ES-I3 (cell line): Measurements from ENCODE around the gene MORC4.
"Not testable (repeated sequence)": the region's sequence is repeated elsewhere in the genome, so short reads cannot be mapped to it uniquely, and the experiment has no call there.

Experiments used
- H3K36me3 ChIP-seq: 2 replicates; pipeline ENCODE4 v1.6.1; 2013; ENCODE audit warnings: mild to moderate bottlenecking, low read length, control low read depth, moderate library complexity; ENCODE audit not compliant: insufficient read depth
- H3K4me1 ChIP-seq: 2 replicates; pipeline ENCODE4 v1.6.1; 2013; ENCODE audit warnings: mild to moderate bottlenecking, control low read depth, low read length; ENCODE audit not compliant: insufficient read depth
- H3K9ac ChIP-seq: 2 replicates; pipeline ENCODE4 v1.6.1; 2013; ENCODE audit warnings: low read depth, mild to moderate bottlenecking, low read length, moderate library complexity
- H3K9me3 ChIP-seq: 2 replicates; pipeline ENCODE4 v1.6.1; 2013; ENCODE audit warnings: mild to moderate bottlenecking, low read length, moderate library complexity; ENCODE audit not compliant: control insufficient read depth, insufficient read depth

The MORC4 gene

GRCh38 chrX:106966547-106966946, 33.5 kb downstream of the MORC4 start:
- H3K9ac ChIP-seq = peak overlapping the region; percentile 33; the same call in 1 of the 2 replicates
- H3K36me3 ChIP-seq, H3K4me1 ChIP-seq, H3K9me3 ChIP-seq: not testable (repeated sequence)

GRCh38 chrX:106964290-106964689, 35.7 kb downstream of the MORC4 start:
- H3K9ac ChIP-seq = no peak overlapping the region
- no peaks in the 10 kb centered on the region for H3K36me3 ChIP-seq
- H3K9me3 ChIP-seq = no peaks in the 10 kb centered on the region
- H3K4me1 ChIP-seq = peaks cover 6% of the 10 kb centered on the region

DNA sequence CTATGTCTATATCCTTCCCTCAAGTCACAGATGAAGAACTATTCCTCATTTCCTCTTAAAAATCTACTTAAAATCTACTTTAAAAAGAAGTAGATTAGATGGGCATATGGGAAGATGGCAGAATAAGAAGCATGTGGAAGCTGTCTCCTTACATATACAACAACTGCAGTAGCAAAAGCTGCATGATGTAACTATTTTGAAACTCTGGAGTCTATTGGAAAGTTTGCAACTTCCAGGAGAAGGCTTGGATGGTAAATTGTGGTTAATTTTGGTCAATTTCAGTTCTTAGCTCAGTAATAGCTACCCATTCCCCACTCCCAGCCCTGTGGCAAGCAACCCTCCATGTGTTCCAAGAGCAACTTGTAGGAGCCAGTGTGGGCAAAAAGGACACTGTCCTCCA, 36.9 kb downstream of the MORC4 start:
- Histone ChIP-seq H3K36me3 (no peaks in the 10 kb centered on the region), H3K4me1 (peaks cover 6% of the 10 kb centered on the region), H3K9ac (no peak overlapping the region), H3K9me3 (no peaks in the 10 kb centered on the region)

GRCh38 chrX:106959901-106960300, 40.1 kb downstream of the MORC4 start:
- no peak overlapping the region for H3K9ac ChIP-seq
- H3K4me1 ChIP-seq = peaks cover 3% of the 10 kb centered on the region; the same call in 1 of the 2 replicates
- H3K36me3 ChIP-seq = no peaks in the 10 kb centered on the region
- H3K9me3 ChIP-seq = no peaks in the 10 kb centered on the region

DNA sequence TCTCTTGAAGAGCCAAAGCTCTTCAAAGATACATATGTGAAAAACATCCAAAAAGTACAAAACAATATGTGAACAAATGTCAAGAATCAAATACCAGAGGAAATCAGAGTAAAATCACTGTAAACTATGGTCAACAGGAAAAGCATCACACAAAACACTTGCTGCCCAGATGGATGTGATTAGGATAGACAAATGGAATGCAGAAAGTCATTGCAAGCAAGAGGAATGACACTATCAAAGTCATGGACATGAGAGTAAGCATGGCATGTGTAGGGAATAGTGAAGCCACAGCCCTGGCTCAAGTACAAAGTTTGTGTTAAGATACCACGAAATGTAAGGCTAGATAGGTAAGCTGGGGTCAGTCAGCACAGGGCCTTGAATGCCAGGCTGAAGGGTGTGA, 42.2 kb downstream of the MORC4 start:
- Histone ChIP-seq H3K9me3 (no peaks in the 10 kb centered on the region), H3K4me1 (peaks cover 3% of the 10 kb centered on the region; the same call in 1 of the 2 replicates), H3K9ac (no peak overlapping the region), H3K36me3 (no peaks in the 10 kb centered on the region)

DNA sequence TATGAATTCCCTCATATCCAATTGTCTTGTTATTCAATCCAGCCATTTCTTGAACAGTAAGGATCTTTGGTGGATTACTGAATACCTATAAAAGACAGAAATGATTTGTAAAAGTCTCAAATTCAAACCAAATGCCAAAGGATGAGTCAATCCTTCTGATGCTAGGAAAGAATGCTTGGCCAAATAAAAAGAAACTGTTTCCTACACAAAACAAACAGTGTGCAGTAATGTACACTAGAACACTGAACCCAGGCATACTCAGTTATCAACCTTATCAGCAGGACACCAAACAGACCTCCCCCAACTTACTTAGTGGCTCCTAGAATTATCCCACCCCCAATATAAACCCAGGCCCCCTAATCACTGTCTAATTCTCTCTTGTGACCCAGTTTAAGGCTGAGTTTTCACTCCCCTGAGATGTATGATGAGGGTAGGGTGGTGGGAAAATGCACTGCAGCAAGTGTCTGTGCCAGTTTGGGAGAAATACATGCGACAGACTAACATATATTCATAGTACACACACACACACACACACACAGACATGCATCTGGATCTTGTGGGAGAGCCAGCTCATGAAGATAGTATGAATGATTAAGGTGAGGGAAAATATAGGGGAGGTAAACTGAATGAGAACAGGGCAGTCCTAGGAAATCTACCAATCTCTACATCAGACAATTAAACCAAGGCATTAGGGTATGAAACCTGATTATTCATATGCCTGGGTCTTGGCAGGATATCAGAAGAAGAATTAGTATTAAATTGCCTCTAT, 44.8 kb downstream of the MORC4 start:
- peaks cover 2% of the 10 kb centered on the region; the same call in 1 of the 2 replicates for H3K4me1 ChIP-seq
- H3K36me3 ChIP-seq = no peaks in the 10 kb centered on the region
- no peak overlapping the region for H3K9ac ChIP-seq
- no peaks in the 10 kb centered on the region for H3K9me3 ChIP-seq

DNA sequence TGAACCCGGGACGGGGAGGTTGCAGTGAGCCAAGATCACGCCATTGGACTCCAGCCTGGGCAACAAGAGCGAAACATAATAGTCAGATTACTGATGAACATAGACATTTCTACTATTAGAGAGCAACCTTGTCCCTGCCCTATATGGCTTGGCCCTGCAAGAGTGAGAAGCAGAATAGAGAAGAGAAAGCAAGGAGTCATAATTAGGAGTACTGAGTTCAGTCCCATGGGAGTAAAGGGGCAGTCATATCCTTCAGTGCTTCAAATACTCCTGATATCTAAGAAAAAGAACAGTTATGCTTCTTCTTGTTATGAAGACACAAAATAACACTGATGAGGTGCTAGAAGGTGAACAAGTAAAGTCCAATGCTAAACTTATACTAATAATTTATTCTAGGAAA, 46.0 kb downstream of the MORC4 start:
- Histone ChIP-seq H3K9ac (no peak overlapping the region), H3K36me3 (no peaks in the 10 kb centered on the region), H3K4me1 (no peaks in the 10 kb centered on the region), H3K9me3 (no peaks in the 10 kb centered on the region)

DNA sequence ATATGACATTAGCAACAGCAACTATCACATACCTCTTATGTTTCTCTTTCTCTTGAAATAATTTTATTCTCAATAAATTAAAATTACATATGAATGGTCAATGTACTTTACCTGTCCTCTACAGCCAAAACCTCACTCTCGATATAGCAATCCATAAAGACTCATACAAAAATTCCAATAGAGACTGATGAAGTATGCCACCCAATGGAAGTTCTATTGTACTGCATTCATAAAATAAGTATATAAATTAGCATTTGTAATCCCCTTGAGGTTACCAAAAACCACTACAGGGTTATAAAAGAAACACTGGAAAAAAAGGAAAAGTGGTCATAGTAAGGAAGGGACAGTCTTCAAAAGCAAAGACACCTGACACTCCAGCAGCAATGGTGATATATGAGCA, 47.0 kb downstream of the MORC4 start:
- Histone ChIP-seq H3K36me3 (no peaks in the 10 kb centered on the region), H3K4me1 (no peaks in the 10 kb centered on the region), H3K9me3 (no peaks in the 10 kb centered on the region), H3K9ac (no peak overlapping the region)

DNA sequence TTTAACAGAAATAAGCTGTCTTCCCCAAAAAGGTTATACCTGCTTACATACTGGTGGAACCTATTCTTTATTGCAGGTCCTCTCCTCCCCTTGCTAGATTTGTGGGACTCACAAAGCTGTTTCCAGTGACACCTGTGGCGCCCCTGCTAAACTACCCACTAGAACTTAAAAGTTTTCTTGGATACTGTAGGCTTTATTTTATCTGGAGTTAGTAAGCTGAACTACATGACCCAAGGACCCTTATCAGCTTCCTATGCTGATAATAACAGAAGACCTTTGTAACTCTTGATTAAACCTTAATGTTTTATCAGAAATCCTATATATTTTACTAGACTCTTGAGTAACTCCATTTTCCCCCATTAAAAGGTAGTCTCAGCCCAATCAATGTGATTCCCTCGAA, 47.5 kb downstream of the MORC4 start:
- Histone ChIP-seq H3K9ac (no peak overlapping the region), H3K4me1 (no peaks in the 10 kb centered on the region), H3K36me3 (no peaks in the 10 kb centered on the region), H3K9me3 (no peaks in the 10 kb centered on the region)

- H3K36me3 ChIP-seq = no peaks in the 10 kb centered on the region
- H3K4me1 ChIP-seq = no peaks in the 10 kb centered on the region
- no peak overlapping the region for H3K9ac ChIP-seq
- no peaks in the 10 kb centered on the region for H3K9me3 ChIP-seq
Observed at GRCh38 chrX:106952089-106952488, 47.9 kb downstream of the MORC4 start.

GRCh38 chrX:106951230-106951629, 48.8 kb downstream of the MORC4 start:
- H3K9me3 ChIP-seq = no peaks in the 10 kb centered on the region
- H3K4me1 ChIP-seq = no peaks in the 10 kb centered on the region
- no peak overlapping the region for H3K9ac ChIP-seq
- H3K36me3 ChIP-seq = no peaks in the 10 kb centered on the region

DNA sequence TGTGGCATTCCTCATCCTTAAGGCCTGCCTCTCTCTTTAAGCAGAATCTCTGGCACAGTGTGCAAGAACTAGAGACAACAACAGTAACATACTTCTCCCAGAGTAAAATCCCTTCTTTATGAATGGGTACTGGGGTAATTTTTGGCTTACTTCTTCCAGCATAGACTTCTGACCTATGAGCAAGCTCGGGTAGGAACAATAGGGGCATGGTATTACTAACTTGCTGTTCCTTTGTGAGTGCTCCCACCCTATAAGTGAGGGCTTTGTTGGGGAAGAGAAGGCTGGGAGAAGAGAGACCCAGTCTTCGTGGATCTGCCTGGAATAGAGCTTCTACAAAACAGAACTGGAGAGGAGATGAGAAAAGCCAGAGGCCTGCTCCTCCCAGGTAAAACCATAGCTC, 49.6 kb downstream of the MORC4 start:
- Histone ChIP-seq H3K9ac (no peak overlapping the region), H3K4me1 (no peaks in the 10 kb centered on the region), H3K36me3 (no peaks in the 10 kb centered on the region), H3K9me3 (no peaks in the 10 kb centered on the region)

DNA sequence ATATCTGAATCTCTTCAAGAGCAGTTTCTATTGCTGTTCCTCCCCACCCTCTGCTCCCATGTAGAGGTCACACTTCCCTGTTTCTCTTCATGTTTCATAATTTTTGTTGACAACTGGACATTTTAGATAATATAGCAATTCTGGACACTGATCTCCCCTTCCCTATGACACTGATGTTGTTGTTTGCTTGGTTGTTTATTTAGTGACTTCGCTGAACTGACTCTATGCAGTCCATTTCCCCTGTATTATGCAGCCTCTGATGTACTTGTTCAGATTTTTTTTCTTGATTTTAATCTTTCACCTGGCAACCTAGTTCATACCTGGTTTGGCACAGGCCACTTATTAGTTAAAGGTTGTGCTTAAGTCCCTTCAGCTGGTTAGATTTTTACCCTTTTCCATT, 50.6 kb downstream of the MORC4 start:
- Histone ChIP-seq H3K9me3 (no peaks in the 10 kb centered on the region), H3K36me3 (no peaks in the 10 kb centered on the region), H3K4me1 (no peaks in the 10 kb centered on the region), H3K9ac (no peak overlapping the region)

- no peaks in the 10 kb centered on the region for H3K4me1 ChIP-seq
- H3K9me3 ChIP-seq = no peaks in the 10 kb centered on the region
- H3K36me3 ChIP-seq = no peaks in the 10 kb centered on the region
- H3K9ac ChIP-seq = no peak overlapping the region
Observed at GRCh38 chrX:106948641-106949040, 51.4 kb downstream of the MORC4 start.

DNA sequence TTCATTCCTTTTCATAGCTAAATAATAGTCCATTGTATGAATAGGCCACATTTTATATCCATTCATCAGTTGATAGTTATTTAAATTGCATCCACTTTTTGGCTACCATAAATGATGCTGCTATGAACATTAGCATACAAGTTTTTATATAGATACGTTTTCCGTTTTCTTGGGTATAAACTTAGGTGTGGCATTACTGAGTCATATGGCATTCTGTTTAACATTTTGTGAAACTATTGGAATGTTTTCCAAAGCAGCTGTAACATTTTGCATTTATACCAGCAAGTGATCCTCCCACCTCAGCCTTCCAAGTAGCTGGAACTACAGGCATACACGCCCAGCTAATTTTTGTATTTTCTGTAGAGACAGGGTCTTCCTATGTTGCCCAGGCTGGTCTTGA, 53.5 kb downstream of the MORC4 start:
- Histone ChIP-seq H3K36me3 (peaks cover 8% of the 10 kb centered on the region; the same call in 1 of the 2 replicates), H3K9ac (no peak overlapping the region), H3K9me3 (no peaks in the 10 kb centered on the region), H3K4me1 (no peaks in the 10 kb centered on the region)
